HG02798 (cell line): ENCODE results near the gene ARHGAP30.
A peak's percentile ranks its signal among the peaks of the same experiment; 100 is the strongest.
"Not testable (repeated sequence)": the region's sequence is repeated elsewhere in the genome, so short reads cannot be mapped to it uniquely, and the experiment has no call there.

Experiments used
- ATAC-seq: cut with Tn5 transposase; IDR thresholded peaks from one replicate; pipeline ENCODE4 v1.9.1; 2021; ENCODE audit warnings: mild to moderate bottlenecking; ENCODE audit not compliant: unreplicated experiment, poor library complexity

Gene ARHGAP30

GRCh38 chr1:161045736-161046604 lies 23.7 kb downstream of the ARHGAP30 start, which contains the start of gene USF1:
Gene USF1, minus strand, starts transcription at chr1:161045977. Its CDS starts 2,702 bp downstream, at chr1:161043275.
- ATAC-seq: peak; percentile 80

DNA sequence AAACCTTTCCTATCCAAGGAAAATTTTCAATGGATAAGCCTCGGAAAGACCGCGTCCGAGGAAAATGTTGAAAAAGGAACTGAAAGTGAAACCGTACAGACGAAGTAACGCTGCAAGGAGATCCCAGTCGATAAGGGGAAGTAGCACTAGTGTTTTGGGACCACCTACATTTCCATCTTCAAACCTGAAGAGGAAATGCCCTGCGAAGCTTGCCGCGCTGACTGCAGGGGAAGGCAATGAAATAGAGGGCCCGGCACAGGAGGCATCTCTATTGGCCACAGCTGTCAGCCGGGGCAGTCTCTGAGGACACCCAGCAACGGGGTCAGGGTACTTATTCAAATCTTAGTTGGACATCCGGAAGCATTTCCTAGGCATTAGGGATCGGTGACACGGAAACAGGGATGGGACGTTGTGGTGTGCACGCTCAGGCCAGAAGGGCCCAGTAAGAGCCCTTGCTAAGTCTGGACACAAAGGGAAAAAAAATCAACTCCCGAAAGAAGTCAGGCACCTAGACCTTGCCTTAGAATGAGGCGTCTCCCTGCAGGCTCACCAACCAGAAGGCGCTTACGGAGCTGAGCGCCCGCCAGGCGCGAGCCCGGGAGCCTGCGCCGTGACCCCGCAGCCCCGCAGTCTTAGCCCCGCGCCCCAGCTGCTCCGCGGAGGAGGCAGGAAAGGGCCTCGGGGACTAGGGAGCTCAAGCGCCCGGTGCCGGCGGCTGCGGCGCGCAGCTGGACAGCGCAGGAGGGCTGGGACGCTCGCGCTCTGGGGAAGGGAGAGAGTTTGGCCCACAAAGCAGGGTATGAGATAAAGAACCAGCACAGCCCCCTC lies 24.6 kb downstream of the ARHGAP30 start:
- peak; percentile 39 for ATAC-seq

DNA sequence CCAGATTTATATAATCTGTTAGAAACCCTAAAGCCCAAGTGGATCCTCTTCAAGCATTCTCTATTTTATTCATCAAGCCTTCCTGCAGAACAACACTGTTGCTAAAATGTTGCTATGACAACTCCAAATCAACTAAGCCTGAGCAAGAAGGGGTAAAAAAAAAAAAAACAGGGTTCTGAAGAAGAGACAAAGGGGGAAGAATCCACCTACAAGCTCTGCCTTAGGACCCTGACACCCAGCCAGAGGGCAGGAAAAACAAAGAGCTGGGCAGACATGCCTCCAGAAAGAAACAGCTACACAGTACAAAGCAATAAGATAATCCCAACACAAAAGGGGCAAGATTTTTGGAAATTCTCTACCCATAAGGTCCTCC lies 25.2 kb downstream of the ARHGAP30 start:
- ATAC-seq: no peak

GRCh38 chr1:161039546-161039945 lies 30.1 kb downstream of the ARHGAP30 start:
- ATAC-seq: no peak

GRCh38 chr1:161039154-161039545 lies 30.5 kb downstream of the ARHGAP30 start:
- ATAC-seq: no peak

- ATAC-seq: peak; percentile 90
Measured at GRCh38 chr1:161038523-161039153, 31.1 kb downstream of the ARHGAP30 start, which contains the start of gene TSTD1. Gene TSTD1, minus strand, starts transcription at chr1:161038964. Its CDS starts 75 bp downstream, at chr1:161038889.

- ATAC-seq: no peak
Measured at GRCh38 chr1:161037661-161038522, 31.8 kb downstream of the ARHGAP30 start.

- ATAC-seq: no peak
Measured at GRCh38 chr1:161033751-161034150, 35.9 kb downstream of the ARHGAP30 start.

DNA sequence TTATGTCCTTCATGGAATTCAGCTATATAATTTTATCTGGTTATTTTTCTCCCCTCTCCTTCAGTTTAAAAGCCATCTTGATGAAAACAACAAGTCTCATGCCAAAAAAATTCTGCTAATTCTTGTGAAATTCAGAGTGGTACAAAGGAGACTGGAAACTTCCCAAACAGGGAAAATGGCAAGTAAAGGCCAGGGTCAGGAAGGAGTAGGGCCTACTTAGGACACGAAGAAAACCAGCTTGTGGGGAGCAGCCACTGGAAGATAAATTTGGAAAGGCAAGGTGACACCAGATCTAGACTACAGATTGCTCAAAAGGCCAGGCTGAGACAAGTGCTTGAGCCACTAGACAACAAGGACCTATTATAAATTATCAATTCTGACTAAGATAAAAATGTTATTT lies 37.3 kb downstream of the ARHGAP30 start:
- ATAC-seq: no peak

DNA sequence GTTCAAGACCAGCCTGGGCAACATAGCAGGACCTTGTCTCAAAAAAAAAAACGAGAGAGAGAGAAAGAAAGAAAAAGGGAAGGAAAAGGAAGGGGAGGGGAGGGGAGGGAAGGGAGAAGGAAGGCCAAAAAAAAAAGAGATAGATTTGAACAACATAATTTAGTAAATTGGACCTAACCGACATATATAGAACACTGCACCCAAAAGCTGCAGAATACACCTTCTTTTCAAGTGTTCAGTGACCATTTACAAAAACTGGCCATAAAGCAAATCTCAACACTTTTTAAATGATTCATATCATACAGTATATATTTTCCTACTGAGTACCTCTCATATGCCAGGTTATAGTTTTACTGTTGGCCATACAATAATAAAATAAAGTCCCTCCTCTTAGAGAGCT lies 37.8 kb downstream of the ARHGAP30 start:
- no peak for ATAC-seq

DNA sequence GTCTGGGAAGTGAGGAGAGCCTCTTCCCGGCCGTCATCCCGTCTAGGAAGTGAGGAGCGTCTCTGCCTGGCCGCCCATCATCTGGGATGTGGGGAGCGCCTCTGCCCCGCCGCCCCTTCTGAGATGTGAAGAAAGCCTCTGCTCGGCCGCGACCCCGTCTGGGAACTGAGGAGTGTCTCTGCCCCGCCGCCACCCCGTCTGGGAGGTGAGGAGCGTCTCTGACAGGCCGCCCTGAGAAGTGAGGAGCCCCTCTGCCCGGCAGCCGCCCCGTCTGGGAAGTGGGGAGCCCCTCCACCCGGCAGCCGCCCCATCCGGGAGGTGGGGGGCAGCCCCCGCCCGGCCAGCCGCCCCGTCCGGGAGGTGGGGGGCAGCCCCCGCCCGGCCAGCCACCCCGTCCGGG lies 40.2 kb downstream of the ARHGAP30 start:
- not testable (repeated sequence) for ATAC-seq

DNA sequence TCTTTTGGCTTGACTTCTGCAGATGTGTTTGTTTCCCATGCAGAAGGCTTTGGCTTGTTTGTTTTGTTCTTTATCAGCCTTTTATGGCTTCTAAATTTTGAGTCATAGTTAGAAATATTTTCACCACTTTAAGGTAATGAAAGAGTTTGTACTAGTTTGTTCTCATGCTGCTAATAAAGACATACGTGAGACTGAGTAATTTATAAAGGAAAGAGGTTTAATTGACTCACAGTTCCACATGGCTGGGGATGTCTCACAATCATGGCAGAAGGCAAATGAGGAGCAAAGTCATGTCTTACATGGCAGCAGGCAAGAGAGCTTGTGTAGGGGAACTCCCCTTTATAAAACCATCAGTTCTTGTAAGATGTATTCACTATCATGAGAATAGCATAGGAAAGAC lies 42.7 kb downstream of the ARHGAP30 start:
- not testable (repeated sequence) for ATAC-seq

GRCh38 chr1:161022432-161022831 lies 47.3 kb downstream of the ARHGAP30 start:
- not testable (repeated sequence) for ATAC-seq

GRCh38 chr1:161021970-161022353 lies 47.7 kb downstream of the ARHGAP30 start:
- ATAC-seq: no peak

DNA sequence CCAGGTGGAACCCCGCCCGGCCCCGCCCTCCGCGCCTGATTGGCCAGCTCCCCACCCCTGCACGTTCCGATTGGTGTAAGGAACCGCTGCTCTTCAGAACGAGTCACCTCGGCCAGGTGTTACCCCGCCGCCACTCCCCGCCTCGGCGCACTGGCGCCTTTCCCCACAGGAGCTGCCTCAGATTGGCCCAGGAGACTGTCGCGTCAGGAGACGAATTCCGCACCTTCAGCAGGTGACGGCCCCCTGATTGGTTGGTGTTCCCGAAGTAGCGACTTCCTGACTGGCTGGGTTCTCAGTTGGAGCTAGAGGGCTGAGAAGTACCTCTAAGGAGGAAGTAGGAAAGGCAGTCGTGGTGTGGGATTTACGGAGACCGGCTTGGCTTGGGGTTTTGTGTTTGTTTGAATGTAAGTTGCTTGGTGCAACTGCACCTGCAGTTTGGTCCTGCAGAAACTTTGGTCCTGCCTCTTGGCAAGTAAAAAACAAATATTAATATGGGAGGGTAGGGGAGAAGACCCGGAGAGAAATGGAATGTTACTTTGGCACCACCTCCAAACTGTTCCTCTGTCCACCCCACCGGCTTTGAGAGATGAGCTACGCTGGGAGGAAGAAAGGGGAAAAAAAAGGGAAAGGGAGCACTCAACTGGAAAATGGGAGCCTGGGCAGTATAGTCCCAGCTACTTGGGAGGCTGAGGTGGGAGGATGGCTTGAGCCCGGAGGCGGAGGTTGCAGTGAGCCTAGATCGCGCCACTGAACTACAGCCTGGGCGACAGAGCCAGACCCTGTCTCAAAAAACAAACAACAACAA lies 48.3 kb downstream of the ARHGAP30 start:
- ATAC-seq: peak; percentile 91

GRCh38 chr1:161020509-161021164 lies 49.1 kb downstream of the ARHGAP30 start, which contains the start of gene F11R:
Gene F11R, minus strand, starts transcription at chr1:161021152. Its CDS starts 79 bp downstream, at chr1:161021073.
- peak; percentile 34 for ATAC-seq

DNA sequence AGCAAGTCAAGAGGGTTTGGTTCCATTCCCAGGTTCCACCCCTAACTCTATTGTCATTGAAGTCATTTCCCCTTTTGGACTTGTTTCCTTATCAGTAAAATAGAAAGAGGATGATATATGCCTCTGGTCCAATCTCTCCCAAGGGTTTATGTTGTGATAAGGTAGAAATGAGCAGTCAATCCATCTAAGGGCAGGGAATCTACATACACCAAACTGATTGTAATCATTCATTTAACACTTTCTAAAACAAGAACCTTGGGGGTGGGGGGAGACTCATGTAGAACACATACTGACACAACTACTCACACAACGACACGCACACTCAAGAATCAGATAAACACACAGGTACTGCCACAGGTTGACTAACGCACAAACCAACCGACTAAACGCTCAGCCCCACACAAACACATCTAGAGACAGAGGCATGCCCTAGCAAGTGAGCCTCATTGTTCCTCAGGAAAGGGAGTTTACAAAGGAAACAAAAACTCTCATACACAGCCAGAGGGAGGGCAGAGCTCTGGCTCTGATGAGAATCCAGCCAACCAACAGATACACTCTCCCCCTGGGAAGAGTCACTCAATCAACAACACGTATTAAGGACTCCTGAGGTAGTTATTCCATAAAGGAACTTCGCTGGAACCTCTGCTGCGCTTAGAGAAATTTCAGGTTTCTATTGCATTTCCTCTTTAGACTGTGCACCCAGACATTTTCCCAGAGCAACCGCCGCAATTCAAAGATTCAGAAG lies 49.8 kb downstream of the ARHGAP30 start:
- no peak for ATAC-seq
